HG03565 (cell line): ENCODE data around the gene DENND1A.
"Not testable (repeated sequence)": the region's sequence is repeated elsewhere in the genome, so short reads cannot be mapped to it uniquely, and the experiment has no call there.

Experiments
- ATAC-seq: cut with Tn5 transposase; IDR thresholded peaks from one replicate; pipeline ENCODE4 v1.9.1; 2021; ENCODE audit warnings: mild to moderate bottlenecking, moderate library complexity; ENCODE audit not compliant: unreplicated experiment

The DENND1A gene

DNA sequence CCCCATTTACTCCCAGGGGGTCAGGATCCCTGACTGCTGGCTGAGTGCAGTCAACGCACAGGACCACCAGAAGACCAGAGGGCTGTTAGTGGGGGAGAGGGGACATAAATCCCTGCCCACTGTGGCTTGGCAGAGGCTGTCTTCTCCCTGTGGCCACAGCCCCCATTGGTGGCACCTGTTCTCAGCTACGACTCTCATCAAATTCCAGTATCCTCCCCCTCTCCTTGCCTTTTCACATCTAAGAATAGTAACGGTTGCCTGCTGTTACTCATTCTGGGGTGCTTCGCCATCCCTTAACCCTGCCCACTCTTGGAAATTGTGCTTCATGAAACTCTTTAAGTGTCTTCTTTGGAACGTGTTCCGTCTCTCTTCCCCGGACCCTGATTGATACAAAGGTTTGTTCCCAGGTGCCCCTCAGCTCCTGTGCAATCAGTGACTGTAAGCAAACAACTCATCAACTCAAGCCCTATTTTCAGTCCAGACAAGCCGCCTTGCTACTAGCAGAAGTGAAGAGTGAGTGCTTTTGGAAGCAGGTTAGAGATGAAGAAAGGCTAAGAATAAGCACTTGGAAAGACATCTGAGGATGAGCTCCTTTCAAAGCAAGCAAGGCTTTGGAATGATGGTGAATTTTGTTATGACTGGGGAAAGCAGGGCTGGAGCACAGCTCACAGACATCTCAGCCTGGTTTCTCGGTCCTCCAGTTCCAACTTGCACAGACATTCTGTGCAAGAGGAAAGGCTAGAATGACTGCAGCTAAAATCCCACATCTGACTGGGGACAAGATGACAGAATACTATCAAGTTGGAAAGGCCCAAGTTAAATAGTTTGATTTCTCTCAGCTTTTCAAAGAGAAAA, 22.9 kb upstream of the DENND1A start:
- no peak for ATAC-seq

DNA sequence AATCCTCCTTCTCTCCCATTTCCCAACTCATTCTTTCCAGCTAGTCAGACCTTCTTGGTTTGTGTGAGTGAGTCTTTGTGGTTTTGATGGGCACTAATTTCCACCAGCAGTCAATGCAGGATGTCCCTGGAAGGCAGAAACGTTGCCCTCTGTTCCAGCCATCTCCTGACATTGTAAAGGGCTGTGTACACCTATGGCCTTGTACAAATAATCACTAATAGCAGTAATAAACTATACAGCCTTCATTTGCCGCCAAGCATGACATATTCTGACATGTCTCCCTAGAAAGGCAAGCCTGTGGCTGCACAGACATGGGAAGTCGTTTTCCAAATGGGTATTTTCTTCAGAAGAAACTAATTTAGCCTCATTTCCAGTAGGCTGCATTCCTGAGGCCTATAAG, 18.4 kb upstream of the DENND1A start:
- ATAC-seq: no peak

DNA sequence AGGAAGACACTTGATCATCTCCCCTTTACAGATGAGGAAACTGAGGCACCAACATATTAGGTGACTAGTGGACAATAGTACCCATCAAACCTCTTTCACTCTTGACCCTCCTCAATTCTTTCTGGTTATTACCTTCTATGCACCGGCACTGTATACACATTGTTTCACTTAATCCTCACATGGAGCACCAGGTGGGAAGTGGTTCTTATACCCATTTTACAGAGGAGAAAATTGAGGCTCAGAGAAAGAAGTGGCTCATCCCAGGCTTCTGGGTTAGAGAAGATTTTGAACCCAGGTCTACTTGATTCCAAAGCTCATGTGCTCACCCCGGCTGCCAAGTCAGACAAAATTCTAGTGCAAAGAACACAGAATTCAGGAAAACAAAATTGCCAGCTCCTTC, 17.4 kb upstream of the DENND1A start:
- ATAC-seq: no peak

DNA sequence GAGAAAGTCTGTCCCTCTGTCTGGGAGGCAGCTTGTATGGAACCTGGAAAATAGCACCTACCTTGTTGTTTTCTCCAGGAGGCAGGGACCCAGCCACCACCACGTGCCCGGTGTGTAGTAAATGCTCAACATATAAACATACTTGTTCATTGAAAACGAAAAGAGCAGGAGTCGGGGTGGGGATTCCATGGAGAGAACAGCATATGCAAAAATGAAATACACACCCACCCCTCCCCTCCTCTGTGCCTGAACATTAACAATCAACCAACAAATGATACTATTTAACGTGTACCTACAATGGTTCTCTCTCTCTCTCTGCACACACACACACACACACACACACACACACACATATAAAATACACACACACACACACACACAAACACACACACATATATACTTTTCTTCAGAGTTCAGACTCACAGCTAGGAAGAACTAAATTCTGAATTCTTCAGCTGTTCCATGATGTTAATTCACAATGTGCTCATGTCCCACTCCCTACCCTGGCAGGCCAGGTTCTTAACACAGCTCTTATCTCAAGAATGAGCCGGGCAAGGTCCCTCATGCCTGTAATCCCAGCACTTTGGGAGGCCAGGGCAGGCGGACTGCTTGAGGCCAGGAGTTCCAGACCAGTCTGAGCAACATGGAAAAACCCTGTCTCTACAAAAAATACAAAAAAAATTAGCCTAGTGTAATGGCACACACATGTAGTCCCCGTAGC, 16.3 kb upstream of the DENND1A start:
- ATAC-seq: no peak

DNA sequence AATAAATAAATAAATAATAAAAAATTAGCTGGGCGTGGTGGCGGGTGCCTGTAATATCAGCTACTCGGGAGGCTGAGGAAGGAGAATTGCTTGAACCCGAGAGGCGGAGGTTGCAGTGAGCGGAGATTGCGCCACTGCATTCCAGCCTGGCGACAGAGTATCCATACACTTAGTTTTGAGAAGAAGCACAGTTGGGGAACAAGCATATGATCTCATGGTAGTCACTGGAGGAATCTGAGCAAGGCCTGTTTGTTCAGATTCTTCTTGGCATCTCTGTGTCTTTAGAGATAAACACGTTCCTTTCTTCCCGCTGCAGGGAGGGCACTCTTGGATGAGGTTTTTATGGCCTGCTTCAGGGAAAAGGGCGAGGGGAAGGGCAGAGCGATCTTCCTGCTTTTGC, 15.6 kb upstream of the DENND1A start:
- ATAC-seq: no peak

DNA sequence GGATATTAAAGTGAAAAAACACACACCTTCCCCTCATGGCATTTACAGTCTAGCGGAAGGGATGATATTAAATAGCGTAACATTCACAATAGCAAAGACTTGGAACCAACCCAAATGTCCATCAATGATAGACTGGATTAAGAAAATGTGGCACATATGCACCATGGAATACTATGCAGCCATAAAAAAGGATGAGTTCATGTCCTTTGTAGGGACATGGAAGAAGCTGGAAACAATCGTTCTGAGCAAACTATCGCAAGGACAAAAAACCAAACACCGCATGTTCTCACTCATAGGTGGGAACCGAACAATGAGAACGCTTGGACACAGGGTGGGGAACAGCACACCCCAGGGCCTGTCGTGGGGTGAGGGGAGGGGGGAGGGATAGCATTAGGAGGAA, 14.5 kb upstream of the DENND1A start:
- not testable (repeated sequence) for ATAC-seq

DNA sequence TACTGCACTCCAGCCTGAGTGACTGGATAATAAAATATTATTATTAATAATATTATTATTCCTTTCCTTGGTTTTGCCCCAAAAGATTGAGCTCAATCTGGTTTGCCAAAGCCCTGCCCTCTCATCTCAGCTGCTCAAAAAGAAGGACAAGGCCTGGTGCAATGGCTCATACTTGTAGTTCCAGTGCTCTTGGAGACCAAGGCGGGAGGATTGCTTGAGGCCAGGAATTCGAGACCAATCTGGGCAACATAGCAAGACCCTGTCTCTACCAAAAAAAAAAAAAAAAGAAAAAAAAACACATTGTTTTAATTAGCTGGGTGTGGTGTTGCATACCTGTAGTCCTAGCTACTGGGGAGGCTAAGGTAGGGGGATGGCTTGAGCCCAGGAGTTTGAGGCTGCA, 13.7 kb upstream of the DENND1A start:
- no peak for ATAC-seq

DNA sequence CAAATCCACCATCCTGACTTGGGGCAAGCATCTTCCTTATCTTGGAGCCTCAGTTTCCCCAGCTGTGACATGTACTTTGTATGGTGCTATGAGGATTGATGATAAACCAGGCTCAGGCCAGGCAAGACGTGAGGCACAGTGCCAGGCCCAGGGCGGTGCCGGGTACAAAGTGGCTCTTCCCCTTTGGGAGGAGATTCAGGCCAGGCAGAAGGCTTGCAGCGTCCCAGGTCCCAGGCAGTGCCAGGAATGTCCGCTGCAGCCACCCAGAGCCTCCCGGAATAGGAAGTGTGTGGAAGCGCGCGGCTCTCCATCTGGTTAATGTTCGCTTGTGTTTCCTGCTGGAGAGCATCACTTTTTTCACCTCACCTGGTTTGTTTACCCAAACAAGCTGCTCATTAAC, 12.6 kb upstream of the DENND1A start:
- ATAC-seq: no peak

DNA sequence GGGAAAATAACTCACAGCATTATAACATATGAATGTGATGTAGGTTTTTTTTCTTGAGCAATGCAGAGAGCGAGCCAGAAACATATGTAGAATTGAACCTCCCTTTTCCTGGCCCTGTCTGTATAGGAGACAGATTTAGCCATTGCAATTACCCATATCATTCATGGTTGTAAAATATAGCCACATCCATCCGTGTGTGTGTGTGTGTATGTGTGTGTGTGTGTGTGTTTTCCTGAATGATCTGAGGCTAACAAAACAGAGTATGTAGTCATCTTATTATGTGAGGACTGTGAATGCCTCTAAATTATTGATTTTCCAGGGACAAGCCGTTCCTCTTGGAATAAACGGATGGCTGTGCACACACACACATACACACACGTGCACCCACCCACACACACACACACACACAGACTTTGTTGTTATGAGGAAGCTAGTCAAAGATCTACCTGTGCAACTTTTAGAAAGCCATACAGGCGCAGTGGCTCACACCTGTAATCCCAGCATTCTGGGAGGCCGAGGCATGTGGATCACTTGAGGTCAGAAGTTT, 11.7 kb upstream of the DENND1A start:
- no peak for ATAC-seq

DNA sequence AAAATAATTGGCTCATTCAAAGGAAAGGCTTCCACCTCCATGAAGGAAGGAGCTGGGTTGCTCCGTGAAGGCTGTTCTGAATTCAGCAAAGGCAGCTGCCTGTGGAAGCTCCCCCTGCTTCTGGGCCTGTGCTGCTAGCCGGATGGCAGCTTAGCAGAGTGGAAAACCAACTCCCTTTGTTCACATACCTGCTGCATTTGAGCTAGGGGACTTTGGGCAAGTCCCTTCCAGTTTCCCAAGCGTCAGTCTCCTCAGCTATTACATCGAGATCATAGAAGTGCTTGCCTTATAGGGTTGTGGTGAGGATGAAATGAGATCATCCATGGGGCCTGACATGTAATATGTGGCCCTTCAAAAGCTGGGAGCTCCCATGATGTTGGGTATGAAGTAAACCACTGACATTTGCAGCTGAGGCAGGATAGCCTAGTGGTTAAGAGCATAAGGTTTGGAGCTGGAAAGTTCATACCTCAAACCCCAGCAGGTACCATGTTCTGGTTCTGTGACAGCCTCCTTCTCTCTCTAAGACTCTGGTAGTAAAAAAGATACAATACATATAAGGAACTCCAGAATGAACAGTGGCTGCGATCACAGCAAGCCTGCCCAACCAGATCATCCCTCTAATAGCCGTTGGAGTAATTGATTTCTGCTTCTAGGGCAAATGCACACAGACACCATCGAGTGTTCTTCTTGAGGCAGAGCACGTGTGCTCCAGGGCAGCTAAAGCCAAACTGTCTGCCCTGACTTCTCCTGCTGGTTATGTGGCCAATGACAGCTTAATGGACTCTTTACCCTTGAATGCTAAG, 11.0 kb upstream of the DENND1A start:
- ATAC-seq: no peak

DNA sequence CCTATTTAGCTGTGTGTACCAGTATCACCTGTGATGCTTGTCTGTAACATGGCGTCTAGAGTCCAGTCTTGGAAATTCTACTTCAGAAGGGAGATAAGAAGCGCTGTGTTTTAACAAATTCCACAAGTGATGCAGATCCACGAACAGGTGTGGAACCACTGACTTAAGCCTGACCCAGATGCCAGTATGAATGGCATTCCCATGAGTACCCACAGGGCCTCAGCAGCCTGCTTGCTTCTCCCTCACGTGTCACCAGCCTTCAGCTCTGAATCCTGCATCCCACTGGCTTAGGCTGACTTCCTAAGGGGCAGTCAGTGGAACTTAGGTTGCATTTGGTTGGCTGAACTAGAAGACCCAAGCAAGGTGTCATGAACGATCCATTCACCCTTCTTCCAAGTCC, 8.5 kb upstream of the DENND1A start:
- ATAC-seq: no peak

DNA sequence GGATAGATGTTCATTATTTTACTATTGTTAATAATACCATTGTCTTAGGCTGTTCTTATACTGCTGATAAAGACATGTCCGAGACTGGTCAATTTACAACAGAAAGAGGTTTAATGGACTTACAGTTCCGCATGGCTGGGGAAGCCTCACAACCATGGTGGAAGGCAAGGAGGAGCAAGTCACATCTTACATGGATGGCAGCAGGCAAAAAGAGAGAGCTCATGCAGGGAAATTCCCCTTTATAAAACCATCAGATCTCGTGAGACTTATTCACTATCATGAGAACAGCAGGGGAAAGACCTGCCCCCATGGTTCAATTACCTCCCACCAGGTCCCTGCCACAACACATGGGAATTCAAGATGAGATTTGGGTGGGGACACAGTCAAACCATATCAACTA, 6.6 kb upstream of the DENND1A start:
- not testable (repeated sequence) for ATAC-seq

DNA sequence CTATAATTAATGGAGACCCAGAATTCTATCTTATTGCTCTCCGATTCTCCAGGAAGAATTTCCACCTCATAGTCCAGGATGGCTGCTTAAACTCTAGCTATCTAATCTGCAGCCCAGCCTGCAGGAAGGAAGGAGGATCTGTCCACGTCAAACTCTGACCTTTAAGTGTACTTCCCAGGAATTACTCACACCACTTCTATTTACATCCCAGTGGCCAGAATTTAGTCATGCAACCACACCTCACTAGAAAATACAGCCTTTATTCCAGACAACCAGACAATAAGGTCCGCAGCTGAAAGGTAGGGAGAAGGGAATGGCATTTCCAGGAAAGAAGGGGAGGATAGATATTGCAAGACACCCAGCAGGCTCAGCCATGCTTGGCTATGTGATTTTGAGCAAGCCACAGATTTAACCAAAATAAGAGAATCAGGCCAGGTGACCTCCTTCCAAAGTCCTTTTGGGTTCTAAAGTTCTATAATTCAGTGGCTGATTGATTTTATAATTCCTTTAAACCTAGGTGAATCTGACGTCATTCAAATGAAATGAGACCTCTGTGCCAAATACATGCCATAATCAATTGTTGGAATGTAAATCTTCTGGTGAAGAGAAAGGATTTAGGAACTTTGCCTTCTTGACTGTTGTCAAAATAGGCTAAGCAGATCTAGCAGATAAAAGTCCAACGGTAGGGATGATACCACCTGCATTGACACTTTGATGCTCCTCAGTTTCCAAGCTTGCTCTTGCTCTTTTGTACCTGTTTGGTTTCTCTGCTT, 3.7 kb upstream of the DENND1A start:
- no peak for ATAC-seq

DNA sequence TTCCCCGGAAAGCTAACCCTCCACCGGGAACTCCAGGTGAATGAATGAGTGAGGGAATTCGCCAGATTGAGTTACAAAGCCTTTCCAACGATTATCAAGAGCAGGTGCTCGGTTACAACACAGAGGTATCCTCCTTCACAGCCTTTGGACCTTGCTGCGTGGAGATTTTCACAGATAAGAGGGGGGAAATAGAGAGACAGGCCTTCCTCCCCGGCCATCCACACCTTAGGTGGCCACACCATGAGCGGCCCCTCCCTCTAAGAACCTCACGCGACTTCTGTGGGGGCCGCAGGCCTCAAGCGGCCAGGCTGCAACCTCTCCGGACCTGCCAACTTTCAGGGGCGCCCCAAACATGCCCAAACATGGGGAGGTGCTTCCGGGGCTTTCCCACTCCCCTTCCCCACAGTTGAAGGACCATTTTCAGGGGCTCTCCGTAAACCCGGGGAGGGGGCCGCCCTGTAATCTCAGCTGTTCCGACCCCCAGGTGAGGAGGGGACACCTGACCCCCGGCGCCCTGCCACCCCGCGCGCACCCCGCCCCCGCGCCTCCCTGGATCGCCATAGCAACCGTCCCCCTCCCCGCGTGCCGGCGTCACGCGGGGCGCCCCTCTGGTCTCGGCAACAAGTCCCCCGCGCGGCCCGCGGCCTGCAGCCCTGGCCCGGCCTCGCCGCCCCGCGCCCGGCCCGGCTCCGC, 603 bp downstream of the DENND1A start:
- peak; percentile 6 for ATAC-seq

DNA sequence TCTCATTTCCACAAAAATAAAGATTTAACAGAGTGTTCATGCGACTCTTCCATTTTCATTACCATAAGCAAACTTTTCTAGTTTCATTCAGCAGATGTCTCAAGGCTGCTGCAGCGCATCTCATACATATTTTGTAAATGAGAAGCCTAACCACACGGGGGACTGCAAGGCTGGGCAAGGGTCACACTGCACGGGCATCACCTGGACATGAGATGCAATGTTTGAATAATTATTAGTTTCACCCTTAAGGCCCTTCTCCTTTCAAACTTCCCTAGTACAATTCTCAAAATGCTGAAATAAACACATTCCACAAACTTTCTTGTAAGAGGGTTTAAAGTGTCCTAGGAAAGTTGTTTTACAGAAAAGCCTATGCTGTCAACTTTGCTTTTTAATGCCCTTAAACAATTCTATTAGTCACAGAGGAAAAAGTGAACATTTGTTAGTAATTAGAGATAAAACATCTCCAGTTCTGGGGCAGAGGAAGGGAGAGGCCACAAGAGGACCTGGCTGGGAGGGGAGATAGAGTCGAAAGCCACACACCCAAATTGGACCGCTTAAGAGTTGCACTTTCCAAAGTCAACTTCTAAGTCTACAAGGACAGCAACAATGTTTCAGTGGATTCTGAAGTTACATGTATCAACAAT, 1.3 kb downstream of the DENND1A start:
- no peak for ATAC-seq

DNA sequence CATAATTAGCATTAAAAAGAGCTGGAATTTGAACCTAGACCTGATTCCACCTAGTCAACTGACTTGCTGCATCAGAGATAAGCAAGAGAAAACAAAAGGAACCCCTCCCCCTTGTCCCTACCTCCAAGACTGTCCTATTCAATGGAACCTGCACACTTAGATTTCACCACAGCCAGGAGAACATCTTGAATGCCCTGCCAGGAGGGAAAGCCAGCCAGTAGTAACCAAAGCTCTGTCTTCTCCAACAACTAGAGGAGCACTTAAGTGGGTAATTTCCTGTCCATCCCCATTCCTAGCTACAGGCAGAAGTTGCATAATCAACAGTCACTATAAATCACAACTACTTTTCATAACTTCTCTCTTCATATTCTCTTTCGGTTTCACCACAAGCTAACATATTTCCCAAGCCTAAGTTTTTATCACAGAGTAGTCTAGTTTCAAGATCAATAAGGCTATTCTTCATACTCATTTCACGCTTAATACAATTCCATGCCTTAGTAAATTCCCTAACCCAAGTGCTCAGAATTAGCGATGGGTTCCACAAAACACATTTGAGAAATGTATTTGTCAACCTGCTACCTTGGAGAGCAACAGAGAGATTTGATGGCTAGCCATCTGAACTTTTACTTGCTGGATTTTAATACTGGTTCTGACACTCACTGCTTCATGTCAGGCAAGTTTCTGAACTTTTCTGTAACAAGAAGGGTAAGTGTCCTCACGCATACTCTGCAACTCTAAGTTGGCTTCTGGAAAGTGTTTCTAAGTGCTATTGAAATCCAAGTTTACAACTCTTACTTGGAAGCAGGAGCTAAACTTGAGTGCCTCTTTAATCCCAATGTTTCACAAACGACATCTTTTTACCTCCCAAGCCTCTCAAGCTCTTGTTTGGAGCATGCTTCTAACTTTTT, 2.0 kb downstream of the DENND1A start:
- no peak for ATAC-seq

DNA sequence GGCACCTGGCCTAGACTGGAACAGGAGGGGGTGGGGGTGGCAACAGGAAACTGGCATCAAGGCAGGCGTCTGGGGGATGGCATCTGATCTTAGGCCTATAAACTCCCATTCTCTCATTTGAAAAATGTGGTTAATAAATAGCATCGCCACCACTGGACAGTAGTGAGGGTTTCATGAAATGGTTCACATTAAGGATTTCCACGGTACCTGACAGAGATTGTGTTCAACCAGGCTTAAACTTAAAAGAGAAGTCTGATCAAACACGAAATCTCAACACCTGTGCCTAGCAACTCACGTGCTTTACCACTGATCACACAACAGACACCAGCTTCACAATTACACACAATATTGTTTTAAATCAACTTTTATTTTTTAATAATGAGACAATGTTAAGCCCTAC, 3.0 kb downstream of the DENND1A start:
- ATAC-seq: no peak

DNA sequence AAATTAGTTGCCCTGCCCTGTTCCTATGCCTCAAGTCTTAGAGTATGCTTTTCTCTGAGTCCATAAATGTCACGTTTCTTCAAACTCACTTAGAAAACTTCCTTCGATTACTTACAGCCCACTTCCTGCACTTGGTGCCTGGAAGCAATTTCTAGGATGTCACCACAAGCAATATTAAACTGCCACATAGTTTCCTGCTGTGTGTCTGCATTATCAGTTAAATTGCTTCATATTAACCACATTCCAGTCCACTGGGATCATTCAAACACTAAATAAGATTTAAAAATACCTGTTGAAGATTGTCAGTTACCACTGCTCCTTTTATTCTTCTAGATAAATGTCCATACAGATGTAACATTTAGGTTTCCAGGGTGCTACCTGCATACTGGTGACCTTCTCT, 4.1 kb downstream of the DENND1A start:
- no peak for ATAC-seq
